Measurements from ENCODE around the gene MRPS2. TPM values are rescaled to one million over a fixed set of nuclear protein-coding genes. Genes with fewer than 3 reads are reported as not detected.

The MRPS2 gene
- total and polyA plus RNA-seq, 2 donors (not counting 3 experiments of a cell fraction or from before 2014, with no cell fraction given) = 50.8 to 231 TPM

DNA sequence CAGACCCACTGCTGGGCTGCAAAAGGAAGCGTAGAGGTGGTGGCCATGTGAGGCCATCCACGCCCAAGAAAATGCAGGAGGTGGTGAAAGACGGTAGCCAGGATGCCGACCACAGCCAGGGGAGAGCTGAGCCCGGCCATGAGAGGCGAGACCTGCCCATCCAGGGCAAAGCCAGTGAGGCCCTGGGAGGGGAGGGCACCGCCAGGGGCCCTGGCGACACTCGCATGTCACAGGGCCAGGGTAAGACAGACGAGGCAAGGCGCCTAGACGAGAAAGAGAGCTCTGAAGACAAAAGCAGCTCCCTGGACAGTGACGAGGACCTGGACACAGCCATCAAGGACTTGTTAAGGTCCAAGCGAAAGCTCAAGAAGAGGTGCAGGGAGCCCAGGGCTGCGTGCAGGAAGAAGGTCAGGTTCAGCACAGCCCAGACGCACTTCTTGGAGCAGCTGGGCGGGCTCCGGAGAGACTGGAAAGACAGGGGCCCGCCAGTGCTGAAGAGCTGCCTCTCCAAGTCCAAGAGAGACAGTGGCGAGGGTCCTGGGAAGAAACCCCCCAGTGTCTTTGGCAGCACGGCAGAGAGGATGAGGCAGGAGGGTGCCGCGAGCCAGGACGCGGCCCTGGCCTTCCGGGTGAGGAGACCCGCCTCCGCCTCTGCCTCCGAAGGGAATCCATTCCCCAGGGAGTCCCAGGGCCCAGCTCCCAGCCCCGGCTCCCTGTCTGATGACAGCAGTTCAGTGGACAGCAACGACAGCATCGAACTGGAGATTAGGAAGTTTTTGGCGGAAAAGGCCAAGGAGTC lies 14.0 kb upstream of the MRPS2 start:
- intact Hi-C loops (cut with micrococcal nuclease) = no loop called here

More for the DNA sequence above, 14.0 kb upstream of the MRPS2 start:
- Histone ChIP-seq H3K9me1 (replicated peaks; ENCODE audit: control insufficient read depth, extremely low read depth, insufficient read depth, low read length) (no peaks in the 10 kb centered on the region), H3K9ac (replicated peaks; ENCODE audit: extremely low read depth, insufficient read depth, low read length) (no peak overlapping the region), H3K27me3 (ENCODE audit: control insufficient read depth in 2 of 2, insufficient read depth in 2 of 2, low read length in 2 of 2) (no peaks in the 10 kb centered on the region), H3K4me3 (replicated peaks in 1 of 3; ENCODE audit: insufficient read depth in 1 of 3, low read depth in 1 of 3, low read length in 3 of 3) (no peak overlapping the region), H2AFZ (ENCODE audit: low read depth, low read length) (no peak overlapping the region), H3K9me3 (replicated peaks; ENCODE audit: control insufficient read depth, insufficient read depth, low read length) (no peaks in the 10 kb centered on the region), H3K36me3 (ENCODE audit: control insufficient read depth in 2 of 2, extremely low read depth in 1 of 2, insufficient read depth in 2 of 2, low read length in 2 of 2) (peaks cover 0 to 29% of the 10 kb centered on the region in 2 experiments), H3K4me1 (ENCODE audit: control insufficient read depth, extremely low read depth, insufficient read depth, low read length) (no peaks in the 10 kb centered on the region), H4K20me1 (replicated peaks; ENCODE audit: control insufficient read depth, extremely low read depth, insufficient read depth, low read length) (no peaks in the 10 kb centered on the region), H3K27ac (ENCODE audit: insufficient read depth, low read depth, low read length) (no peak overlapping the region), H3K4me2 (ENCODE audit: insufficient read depth, low read length) (no peak overlapping the region), H3K79me2 (ENCODE audit: control insufficient read depth, insufficient read depth, low read length) (no peaks in the 10 kb centered on the region)
- POLR2A ChIA-PET = no interaction called here
- DNase-seq (ENCODE audit: low read depth, low spot score) = no peak
- no peak for FAIRE-seq
- dilution Hi-C loops (cut with MboI; ENCODE audit: extremely low pct_ligation_motif_present, low sequenced_read_pairs) = no loop called here
- no TSS peak for BruUV-seq (replicated peaks)
- CTCF ChIA-PET = interaction anchor here (1.1 kb wide), 1 partner anchor 18 kb away, joined by 3 read pairs; no protein-coding TSS in a partner anchor
- TF ChIP-seq JUN (IDR thresholded peaks at IDR 0.05; ENCODE audit: borderline replicate concordance, insufficient read depth, insufficient read length, low read depth) (no peak), MYC (IDR thresholded peaks at IDR 0.05; ENCODE audit: low read depth, low read length) (no peak), POLR2A (IDR thresholded peaks at IDR 0.05; ENCODE audit: low read depth, low read length) (no peak), POLR2AphosphoS5 (IDR thresholded peaks at IDR 0.05; ENCODE audit: insufficient read depth, low read depth, low read length) (no peak), EZH2 (IDR thresholded peaks at IDR 0.05; ENCODE audit: borderline replicate concordance, low read depth, low read length, severe bottlenecking) (no peak), GATA2 (IDR thresholded peaks at IDR 0.05; ENCODE audit: insufficient read depth, insufficient read length, low read depth, low read length) (no peak), FOS (IDR thresholded peaks at IDR 0.05; ENCODE audit: borderline replicate concordance, insufficient read depth, low read length) (no peak)
- TF ChIP-seq, protein P1, sequence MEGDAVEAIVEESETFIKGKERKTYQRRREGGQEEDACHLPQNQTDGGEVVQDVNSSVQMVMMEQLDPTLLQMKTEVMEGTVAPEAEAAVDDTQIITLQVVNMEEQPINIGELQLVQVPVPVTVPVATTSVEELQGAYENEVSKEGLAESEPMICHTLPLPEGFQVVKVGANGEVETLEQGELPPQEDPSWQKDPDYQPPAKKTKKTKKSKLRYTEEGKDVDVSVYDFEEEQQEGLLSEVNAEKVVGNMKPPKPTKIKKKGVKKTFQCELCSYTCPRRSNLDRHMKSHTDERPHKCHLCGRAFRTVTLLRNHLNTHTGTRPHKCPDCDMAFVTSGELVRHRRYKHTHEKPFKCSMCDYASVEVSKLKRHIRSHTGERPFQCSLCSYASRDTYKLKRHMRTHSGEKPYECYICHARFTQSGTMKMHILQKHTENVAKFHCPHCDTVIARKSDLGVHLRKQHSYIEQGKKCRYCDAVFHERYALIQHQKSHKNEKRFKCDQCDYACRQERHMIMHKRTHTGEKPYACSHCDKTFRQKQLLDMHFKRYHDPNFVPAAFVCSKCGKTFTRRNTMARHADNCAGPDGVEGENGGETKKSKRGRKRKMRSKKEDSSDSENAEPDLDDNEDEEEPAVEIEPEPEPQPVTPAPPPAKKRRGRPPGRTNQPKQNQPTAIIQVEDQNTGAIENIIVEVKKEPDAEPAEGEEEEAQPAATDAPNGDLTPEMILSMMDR (IDR thresholded peaks at IDR 0.05; ENCODE audit: extremely low read depth in 1 of 2, insufficient read depth in 1 of 2, low read depth in 1 of 2, low read length in 2 of 2) = no peak
- TF ChIP-seq, protein P2, sequence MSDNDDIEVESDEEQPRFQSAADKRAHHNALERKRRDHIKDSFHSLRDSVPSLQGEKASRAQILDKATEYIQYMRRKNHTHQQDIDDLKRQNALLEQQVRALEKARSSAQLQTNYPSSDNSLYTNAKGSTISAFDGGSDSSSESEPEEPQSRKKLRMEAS (IDR thresholded peaks at IDR 0.05; ENCODE audit: insufficient read depth, insufficient read length) = no peak

Data from endothelial cell of umbilical vein (primary cell).